Measurements from ENCODE around the gene RTTN. TPM values are rescaled to one million over a fixed set of nuclear protein-coding genes. Genes with fewer than 3 reads are reported as not detected.

The RTTN gene
- total RNA-seq, 1 experiment from 2014 or later, result 25.9 TPM

GRCh38 chr18:70190529-70190928 is 15.0 kb downstream of the RTTN start:
- POLR2A ChIA-PET (ENCODE audit: low non-redundant PET), result no interaction called here
- TF ChIP-seq EZH2 (IDR thresholded peaks at IDR 0.05; ENCODE audit: borderline replicate concordance, low read depth, low read length, poor library complexity, severe bottlenecking) (no peak), CTCF (conservative IDR thresholded peaks at IDR 0.05; ENCODE audit: low read depth, low read length) (no peak)
- Histone ChIP-seq H3K4me3 (ENCODE audit: low read depth, low read length, poor library complexity, severe bottlenecking) (no peak overlapping the region), H3K36me3 (ENCODE audit: insufficient read depth, low read length, poor library complexity, severe bottlenecking) (peaks cover 25% of the 10 kb centered on the region), H3K27me3 (replicated peaks; ENCODE audit: insufficient read depth, low read depth, low read length, poor library complexity) (no peaks in the 10 kb centered on the region), H3K9me3 (ENCODE audit: low read depth, low read length, poor library complexity, severe bottlenecking) (no peaks in the 10 kb centered on the region), H3K4me1 (ENCODE audit: insufficient read depth, low read length, poor library complexity, severe bottlenecking) (no peaks in the 10 kb centered on the region), H3K27ac (ENCODE audit: low read depth, low read length, poor library complexity, severe bottlenecking) (no peak overlapping the region)
- CTCF ChIA-PET, result no interaction called here
- BruUV-seq (replicated peaks), result no TSS peak
- intact Hi-C loops (cut with micrococcal nuclease; ENCODE audit: unreplicated experiment), result no loop called here
- no peak for DNase-seq (ENCODE audit: low spot score)

- intact Hi-C loops (cut with micrococcal nuclease; ENCODE audit: unreplicated experiment), result no loop called here
- TF ChIP-seq EZH2 (IDR thresholded peaks at IDR 0.05; ENCODE audit: borderline replicate concordance, low read depth, low read length, poor library complexity, severe bottlenecking) (no peak), CTCF (conservative IDR thresholded peaks at IDR 0.05; ENCODE audit: low read depth, low read length) (no peak)
- BruUV-seq (replicated peaks), result no TSS peak
- no peak overlapping the region for H3K4me3 ChIP-seq (ENCODE audit: low read depth, low read length, poor library complexity, severe bottlenecking)
- no peaks in the 10 kb centered on the region for H3K9me3 ChIP-seq (ENCODE audit: low read depth, low read length, poor library complexity, severe bottlenecking)
- POLR2A ChIA-PET (ENCODE audit: low non-redundant PET), result no interaction called here
- peaks cover 22% of the 10 kb centered on the region for H3K36me3 ChIP-seq (ENCODE audit: insufficient read depth, low read length, poor library complexity, severe bottlenecking)
- no peak overlapping the region for H3K27ac ChIP-seq (ENCODE audit: low read depth, low read length, poor library complexity, severe bottlenecking)
- no peaks in the 10 kb centered on the region for H3K27me3 ChIP-seq (replicated peaks; ENCODE audit: insufficient read depth, low read depth, low read length, poor library complexity)
- no peak for DNase-seq (ENCODE audit: low spot score)
- no peaks in the 10 kb centered on the region for H3K4me1 ChIP-seq (ENCODE audit: insufficient read depth, low read length, poor library complexity, severe bottlenecking)
- CTCF ChIA-PET, result no interaction called here
These were observed 17.4 kb downstream of the RTTN start for GRCh38 chr18:70188113-70188512.

- intact Hi-C loops (cut with micrococcal nuclease; ENCODE audit: unreplicated experiment), result no loop called here
- Histone ChIP-seq H3K4me1 (ENCODE audit: insufficient read depth, low read length, poor library complexity, severe bottlenecking) (no peaks in the 10 kb centered on the region), H3K36me3 (ENCODE audit: insufficient read depth, low read length, poor library complexity, severe bottlenecking) (peaks cover 8% of the 10 kb centered on the region), H3K4me3 (ENCODE audit: low read depth, low read length, poor library complexity, severe bottlenecking) (no peak overlapping the region), H3K9me3 (ENCODE audit: low read depth, low read length, poor library complexity, severe bottlenecking) (no peaks in the 10 kb centered on the region), H3K27me3 (replicated peaks; ENCODE audit: insufficient read depth, low read depth, low read length, poor library complexity) (no peaks in the 10 kb centered on the region), H3K27ac (ENCODE audit: low read depth, low read length, poor library complexity, severe bottlenecking) (no peak overlapping the region)
- DNase-seq (ENCODE audit: low spot score), result no peak
- no peak for TF ChIP-seq EZH2 (IDR thresholded peaks at IDR 0.05; ENCODE audit: borderline replicate concordance, low read depth, low read length, poor library complexity, severe bottlenecking)
- TF ChIP-seq CTCF (conservative IDR thresholded peaks at IDR 0.05; ENCODE audit: low read depth, low read length), result no peak
- POLR2A ChIA-PET (ENCODE audit: low non-redundant PET), result no interaction called here
- CTCF ChIA-PET, result interaction anchor here (1.0 kb wide), 1 partner anchor 12 kb away, joined by 4 read pairs; no protein-coding TSS in a partner anchor
- BruUV-seq (replicated peaks), result no TSS peak
These were observed 22.0 kb downstream of the RTTN start for GRCh38 chr18:70183441-70183840.
